Right lobe of liver (tissue), 4 donors: ENCODE results near the gene IFNL3.

Source experiments
- POLR2A ChIP-seq: fragments of 450-650 bp; IDR thresholded peaks from one replicate; pipeline ENCODE4 v1.6.1; 2017; ENCODE audit warnings: antibody characterized with exemption, mild to moderate bottlenecking
- TF ChIP-seq, protein P1 (sequence below), 4 donors: fragments of 200-600 bp in 3 of 4; fragments of 450-650 bp in 1 of 4; IDR thresholded peaks; one replicate each; pipeline versions ENCODE4 v1.5.1 to v1.8.0; 2016 to 2022; ENCODE audit warnings: antibody characterized with exemption in 4 of 4, mild to moderate bottlenecking in 2 of 4
- donor health status: DM: no; HTN: no; CAD: no.
- donor health status: DM: no; HTN: no; CAD: no.
- donor health status: DM: no; HTN: yes; CAD: no.

DNA sequence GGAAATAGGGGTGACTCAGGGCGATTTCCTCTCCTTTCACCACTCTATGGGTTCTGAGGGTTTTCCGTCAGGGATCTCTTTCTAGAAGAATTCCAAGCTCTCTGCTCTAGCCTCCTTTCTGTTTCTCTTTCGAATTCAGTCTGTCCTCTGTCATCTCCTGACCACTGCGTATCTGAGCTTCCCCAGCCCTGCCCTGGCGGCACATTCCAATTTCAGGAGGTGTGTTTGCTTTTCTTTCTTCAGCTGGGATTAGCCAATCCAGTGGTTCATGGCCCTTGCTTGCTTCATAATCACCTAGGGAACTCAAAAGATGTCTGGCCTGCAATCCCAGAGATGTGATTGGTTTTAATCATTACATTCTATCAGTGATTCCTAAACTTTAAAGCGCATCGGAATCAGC lies 32.8 kb upstream of the IFNL3 start:
- TF ChIP-seq, protein P1, sequence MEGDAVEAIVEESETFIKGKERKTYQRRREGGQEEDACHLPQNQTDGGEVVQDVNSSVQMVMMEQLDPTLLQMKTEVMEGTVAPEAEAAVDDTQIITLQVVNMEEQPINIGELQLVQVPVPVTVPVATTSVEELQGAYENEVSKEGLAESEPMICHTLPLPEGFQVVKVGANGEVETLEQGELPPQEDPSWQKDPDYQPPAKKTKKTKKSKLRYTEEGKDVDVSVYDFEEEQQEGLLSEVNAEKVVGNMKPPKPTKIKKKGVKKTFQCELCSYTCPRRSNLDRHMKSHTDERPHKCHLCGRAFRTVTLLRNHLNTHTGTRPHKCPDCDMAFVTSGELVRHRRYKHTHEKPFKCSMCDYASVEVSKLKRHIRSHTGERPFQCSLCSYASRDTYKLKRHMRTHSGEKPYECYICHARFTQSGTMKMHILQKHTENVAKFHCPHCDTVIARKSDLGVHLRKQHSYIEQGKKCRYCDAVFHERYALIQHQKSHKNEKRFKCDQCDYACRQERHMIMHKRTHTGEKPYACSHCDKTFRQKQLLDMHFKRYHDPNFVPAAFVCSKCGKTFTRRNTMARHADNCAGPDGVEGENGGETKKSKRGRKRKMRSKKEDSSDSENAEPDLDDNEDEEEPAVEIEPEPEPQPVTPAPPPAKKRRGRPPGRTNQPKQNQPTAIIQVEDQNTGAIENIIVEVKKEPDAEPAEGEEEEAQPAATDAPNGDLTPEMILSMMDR (IDR thresholded peaks at IDR 0.05) = no peak
- TF ChIP-seq POLR2A = no peak
